COLO668 (cell line): ENCODE data around the gene SNAPC2.

Experiments used
- DNase-seq: peaks from one replicate; lab custom pipeline; 2025; ENCODE audit not compliant: unreplicated experiment; lab: John Stamatoyannopoulos, UW

SNAPC2 gene

DNA sequence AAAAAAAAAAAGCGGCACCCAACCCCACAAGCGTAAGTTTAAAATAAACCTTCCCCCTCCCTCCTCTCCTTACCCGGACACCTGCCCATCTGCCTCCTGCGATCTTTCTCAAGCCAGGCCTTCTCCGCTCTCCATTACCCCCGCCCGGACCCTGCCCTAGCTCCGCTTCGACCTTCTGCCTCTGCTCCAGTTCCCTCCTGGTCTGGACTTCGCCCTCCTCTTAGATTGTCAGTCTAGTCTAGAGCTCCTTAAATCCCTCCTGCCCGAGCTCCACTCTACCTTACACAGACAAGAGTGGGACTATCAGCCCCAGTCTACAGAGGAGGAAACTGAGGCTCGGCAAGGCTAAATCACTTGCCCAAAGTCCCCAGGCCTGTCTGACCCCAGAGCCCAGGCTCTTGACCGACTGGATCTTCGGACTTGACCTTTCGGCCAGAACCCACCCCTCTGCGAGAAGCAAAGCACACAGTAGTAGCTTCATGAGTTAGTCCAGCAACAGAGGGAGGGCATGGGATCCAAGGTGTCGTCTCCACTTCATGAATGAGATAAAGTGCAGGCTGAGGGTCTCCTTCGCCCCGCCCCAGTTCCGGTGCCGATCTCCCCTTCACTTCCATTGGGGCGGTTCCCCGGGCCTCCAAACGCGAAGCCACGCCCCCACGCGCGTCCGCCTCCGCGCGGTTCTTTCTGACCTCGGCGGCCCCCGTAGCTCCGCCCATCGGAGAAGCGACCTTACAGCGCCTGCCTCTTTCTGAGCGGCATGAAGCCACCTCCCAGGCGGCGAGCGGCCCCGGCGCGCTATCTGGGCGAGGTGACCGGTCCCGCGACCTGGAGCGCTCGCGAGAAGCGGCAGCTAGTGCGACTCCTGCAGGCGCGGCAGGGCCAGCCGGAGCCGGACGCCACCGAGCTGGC is at the start of gene SNAPC2:
Gene SNAPC2, plus strand, starts transcription at position 729 of the 909 bp plus-strand sequence. Its CDS starts 29 bp downstream, at position 758.
- peak; percentile 98 for DNase-seq

GRCh38 chr19:7870571-7871436 is 49.3 kb upstream of the SNAPC2 start:
- DNase-seq, result peak; percentile 70

DNA sequence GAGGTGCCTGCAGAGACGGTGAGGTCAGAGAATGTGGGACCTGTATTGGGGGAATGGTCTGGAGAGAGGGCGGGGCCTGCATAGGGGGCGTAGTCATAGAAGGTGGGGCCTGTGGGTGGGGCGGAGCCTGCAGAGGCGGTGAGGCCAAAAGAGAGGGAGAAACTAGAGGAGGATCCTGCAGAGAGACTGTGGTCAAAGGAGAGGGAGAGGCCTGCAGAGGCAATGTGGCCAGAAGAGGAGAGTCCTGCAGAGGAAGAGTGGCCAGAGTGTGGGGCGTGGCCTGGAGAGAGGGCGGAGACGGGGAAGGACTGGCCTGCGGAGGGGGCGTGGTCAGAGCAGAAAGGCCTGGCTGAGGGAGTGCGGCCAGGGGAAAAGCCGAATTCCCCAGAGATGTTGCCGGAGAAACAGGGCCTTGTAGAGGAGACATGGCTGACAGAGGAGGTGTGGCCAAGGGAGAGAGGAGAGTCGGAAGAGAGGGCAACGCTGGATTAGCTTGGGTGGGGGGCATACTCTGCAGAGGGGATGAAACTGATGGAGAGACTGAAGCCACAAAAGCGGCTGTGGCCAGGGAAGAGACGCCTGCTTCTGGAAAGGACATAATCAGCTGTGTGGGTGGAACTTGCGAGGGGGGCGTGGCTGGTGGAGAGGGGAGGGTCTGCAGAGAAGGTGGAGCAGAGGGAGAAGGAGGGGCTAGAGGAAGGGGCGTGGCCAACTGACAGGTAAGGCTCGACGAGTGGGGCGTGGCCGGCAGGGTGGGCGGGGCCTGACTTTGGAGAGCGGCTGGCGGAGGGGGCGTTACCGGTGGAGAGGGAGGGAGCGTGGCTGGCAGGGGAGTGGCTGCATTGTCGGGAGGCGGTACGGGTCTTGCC is 48.5 kb upstream of the SNAPC2 start:
- DNase-seq, result peak; percentile 89

DNA sequence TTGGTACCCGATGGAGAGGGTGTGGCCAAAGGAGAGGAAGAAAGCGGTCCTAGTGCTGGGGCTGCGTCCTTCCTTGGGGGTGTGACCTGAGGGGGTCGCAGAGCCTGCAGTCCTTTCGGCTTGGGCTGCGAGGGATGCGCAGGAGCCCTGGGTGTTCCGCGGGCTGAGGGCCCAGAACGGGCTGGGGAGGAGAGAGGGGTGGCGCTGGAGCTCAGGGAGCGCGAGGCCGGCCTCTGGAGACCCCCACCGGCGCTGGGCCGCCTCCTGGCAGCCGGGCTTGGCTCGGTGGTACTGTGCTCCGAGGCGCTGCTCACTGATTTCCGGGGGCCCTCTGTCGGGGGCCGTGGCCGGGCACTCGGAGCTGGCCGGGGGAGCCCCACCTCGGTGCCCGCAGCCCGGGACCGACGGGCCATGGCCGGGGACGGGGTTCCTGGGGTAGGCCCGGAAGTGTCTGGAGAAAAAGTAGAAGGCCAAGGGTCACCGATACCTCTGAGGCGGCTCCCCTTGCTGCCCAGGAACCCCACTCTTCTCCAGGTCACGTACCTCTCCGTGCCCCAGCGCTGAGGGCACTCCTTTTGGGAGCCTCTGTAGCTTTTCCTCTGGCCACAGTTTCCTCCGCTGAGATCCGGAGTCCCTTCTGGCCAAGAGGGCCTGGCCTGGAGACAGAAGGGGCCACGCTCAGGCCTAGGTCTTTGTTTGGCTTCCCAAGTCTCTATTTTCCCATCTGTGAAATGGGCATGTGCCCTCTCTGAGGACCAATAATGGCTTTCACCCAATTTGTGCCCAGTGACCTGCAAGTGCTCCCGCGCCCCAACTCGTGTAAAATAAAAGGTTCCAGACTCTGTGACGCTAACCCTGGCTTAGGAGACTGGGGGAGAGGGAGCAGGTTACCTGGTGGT is 47.6 kb upstream of the SNAPC2 start:
- no peak for DNase-seq

DNA sequence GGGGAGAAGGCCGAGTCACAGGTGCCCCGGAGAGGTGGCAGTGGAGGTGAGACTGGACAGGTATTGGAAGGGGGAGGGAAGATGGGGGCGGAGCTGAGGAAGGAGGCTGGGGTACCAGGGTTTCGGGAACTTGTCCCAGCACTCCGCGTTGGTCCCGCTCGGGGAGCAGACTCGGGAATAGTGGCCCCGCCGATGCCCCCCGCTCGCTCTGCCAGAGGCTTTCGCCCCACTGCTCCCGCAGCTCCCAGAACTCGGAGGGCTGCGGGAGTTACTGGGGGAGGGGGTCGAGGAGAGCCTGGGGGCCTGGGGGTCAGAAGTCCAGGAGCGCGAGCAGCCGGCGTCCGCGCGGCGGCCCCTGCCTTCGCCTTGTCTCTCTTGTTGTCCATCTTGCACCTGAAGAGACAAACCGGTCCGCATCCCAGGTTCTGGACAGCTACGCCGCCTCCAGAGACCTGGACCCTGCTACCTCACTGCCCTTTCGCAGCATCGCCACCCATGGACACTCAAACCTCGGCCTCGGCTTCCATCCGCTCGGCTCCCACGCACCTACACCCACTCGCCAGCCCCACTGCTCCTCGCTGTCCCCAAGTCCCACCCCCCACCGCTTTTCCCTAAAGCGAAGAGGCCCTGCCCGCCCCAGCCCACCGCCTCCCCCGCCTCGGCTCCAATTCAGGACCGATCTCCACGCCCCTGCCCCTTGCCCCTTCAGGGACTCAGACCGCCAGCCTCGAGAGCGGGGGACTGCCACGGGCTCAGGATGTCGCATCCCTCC is 46.6 kb upstream of the SNAPC2 start:
- DNase-seq, result no peak

DNA sequence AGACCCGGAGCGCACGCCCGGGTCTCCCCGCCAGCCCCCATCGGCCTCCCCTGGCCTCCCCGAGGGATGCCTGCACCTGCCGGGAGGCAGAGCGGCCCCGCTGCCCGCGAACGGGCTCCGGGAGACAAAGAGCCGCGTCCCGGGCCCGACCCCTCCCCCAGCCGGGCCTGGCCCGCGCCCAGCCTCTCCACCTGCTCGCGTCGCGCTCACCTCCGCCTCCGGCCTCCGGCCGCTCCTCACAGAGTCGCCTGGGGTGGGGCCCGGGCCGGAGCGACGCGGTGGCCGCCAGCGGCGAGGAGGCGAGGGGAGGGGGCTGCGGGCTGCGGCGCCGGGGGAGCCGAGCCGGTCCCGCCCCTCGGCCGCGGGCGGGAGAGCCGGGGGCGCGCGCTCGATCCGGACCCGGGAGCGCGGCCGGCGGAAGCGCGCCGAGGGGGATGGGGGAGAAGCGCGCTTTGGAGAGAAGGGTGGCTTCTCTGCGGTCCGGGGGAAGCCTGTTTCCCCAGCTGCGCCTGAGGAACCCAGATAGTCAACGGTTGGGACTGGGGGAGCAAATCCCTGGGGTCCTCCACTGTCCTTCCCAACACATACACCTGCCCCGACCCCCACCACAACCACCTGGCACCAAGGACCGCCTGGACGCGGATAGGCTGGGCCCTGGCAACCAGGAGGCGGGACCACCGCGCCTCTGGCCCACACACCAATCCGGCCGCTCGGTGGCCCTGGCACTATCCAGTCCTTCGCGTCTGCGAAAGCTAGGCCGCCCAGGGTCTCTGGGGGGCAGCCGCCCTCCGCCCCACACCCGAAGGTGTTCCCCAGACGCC is 45.9 kb upstream of the SNAPC2 start, which contains the start of gene PRR36:
Gene PRR36, minus strand, starts transcription at position 315 of the 821 bp plus-strand sequence. CDS start 701 bp downstream, outside the sequence.
- peak; percentile 91 for DNase-seq

DNA sequence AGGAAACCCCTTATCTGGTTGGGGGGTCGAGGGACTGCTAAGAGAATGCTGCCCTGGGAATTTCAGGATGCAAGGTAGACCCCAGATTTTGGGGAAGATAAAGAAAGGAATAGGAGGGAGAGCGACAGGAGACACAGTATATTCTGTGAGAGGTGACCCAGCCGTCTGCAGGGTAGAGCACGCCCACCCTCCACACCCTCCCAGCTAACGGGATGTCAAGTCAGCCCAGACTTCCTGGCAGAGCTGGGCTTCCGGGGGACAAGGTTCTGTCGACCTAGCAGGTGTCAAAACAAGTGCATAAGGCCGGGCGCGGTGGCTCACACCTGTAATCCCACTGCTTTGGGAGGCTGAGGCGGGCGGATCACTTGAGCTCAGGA is 45.3 kb upstream of the SNAPC2 start:
- no peak for DNase-seq

- no peak for DNase-seq
Observed at GRCh38 chr19:7877249-7877836, 42.8 kb upstream of the SNAPC2 start.

GRCh38 chr19:7879111-7879807 is 40.9 kb upstream of the SNAPC2 start:
- DNase-seq, result no peak

DNA sequence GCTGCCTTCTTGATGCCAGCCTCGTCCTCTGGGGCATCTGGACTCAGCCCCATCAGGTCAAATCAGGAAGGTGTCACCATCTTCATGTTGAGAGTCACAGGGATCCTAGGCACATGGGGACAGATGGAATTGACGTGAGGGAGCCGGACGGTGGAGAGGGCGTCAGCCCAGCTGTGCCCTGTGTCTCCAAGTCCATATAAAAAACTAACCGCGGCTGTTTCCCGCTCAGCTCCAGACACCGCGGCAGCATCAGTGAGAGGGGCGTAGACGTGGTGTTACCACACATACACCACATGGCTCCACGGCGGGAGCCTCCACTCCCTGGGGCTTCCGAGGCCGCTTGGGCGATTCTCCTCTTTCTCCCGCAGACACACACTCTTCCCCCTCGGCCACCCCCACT is 40.3 kb upstream of the SNAPC2 start:
- no peak for DNase-seq

- DNase-seq, result no peak
Observed at GRCh38 chr19:7881910-7882309, 38.2 kb upstream of the SNAPC2 start.

DNA sequence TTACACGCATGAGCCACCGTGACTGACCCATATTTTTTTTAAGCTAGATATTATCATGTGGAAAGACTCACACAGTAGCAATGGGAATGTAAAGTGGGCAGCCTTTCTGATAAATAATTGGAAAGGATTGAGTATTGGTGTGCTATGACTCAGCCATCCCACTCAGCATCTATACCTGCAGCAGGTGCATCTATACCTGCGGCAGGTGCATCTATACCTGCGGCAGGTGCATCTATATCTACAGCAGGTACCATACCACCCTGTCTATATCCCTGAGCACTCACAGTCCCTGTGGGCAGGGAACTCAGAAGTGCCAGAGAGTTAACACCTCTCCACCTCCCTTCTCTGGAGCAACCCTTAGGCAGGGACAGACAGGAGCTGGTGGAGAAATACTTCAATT is 37.0 kb upstream of the SNAPC2 start:
- DNase-seq, result peak; percentile 68

DNA sequence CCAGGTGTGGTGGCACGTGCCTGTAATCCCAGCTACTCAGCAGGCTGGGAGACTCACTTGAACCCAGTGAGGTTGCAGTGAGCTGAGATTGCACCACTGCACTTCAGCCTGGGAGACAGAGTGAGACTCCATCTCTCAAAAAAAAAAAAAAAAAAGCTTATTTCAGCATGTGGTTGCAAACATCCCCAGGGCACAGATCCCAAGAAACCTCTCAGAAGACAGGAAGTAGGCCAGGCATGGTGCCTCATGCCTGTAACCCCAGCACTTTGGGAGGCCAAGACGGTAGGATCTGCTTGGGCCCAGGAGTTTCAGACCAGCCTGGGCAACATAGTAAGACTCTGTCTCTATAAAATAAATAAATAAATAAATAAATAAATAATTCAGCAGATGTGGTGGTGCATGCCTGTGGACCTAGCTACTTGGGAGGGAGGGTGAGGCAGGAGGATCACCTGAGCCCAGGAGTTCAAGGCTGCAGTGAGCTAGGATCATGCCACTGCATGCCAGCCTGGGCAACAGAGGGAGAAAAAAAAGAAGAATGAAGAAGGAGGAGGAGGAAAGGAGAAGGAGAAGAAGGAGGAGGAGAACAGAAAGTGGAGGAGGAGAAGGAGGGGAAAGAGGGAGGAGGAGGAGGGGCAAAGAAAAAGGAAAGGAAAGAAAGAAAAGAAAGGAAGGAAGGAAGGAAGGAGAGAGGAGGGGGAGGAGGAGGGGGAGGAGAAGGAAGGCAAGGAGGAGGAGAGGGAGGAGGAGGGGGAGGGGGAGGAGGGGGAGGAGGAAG is 36.2 kb upstream of the SNAPC2 start:
- DNase-seq, result no peak

DNA sequence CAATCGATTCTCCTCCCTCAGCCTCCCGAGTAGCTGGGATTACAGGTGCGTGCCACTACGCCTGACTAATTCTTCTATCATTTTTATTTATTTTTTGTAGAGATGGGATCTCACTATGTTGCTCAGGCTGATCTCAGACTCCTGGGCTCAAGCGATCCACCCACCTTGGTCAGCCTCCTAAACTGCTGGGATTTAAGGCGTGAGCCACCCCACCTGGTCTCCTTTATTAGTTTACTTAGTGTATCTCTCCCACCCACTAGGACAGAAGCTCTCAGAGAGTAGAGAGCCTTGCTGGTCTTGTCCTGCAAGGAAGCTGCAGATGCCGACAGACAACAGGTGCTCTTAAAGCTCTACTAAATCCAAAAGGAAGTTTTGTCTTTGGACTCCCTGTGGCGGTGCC is 34.3 kb upstream of the SNAPC2 start:
- DNase-seq, result no peak

DNA sequence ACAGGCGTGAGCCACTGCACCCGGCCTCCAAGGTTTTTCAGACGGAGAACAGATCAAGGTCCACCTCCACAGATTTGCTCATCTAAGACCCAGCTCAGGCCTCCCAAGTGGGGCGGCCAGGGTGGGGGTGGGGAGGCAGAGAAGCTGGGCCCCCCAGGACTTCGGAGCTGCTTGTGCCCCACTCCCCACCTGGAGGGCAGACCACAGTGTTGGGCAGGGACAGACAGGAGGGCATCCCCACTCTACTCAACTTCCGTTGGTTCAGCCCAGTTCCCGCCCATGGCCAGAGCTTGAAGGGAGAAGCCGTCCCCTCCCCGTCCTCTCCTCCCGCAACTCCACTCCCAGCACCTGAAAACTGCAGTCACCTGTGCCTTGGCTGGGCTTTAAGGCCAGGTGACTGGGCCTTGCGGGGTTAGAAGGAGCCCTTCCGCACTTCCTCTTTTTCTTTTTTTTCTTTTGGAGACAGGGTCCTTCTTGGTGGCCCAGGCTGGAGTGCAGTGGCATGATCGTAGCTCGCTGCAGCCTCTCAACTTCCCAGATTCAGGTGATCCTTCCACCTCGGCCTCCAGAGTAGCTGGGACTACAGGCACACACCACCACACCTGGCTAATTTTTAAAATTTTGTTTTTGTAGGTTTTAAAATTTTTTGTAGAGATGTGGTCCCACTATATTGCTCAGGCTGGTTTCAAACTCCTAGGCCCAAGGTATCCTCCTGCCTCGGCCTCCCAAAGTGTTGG is 32.6 kb upstream of the SNAPC2 start:
- DNase-seq, result no peak
